GM12892 (cell line): ENCODE results near the gene HIVEP2.

Experiments
- DNase-seq: peaks from one replicate; pipeline ENCODE4 v3.0.0; 2011; ENCODE audit not compliant: insufficient read length
- FAIRE-seq: peaks from 2 replicates; lab custom pipeline; 2011; peaks lifted over from hg19 to GRCh38; lab: Jason Lieb, UNC
- POLR2A ChIP-seq: IDR thresholded peaks from 2 replicates; pipeline ENCODE4 v1.6.1; 2011; ENCODE audit warnings: low read depth, low read length, control low read depth
- POLR2AphosphoS5 ChIP-seq: IDR thresholded peaks from 2 replicates; pipeline ENCODE4 v1.6.1; 2011; ENCODE audit warnings: low read depth, low read length, control low read depth
- TAF1 ChIP-seq: IDR thresholded peaks from 2 replicates; pipeline ENCODE4 v1.6.1; 2011; ENCODE audit warnings: low read depth, mild to moderate bottlenecking, control low read depth, low read length, borderline replicate concordance

HIVEP2 gene

DNA sequence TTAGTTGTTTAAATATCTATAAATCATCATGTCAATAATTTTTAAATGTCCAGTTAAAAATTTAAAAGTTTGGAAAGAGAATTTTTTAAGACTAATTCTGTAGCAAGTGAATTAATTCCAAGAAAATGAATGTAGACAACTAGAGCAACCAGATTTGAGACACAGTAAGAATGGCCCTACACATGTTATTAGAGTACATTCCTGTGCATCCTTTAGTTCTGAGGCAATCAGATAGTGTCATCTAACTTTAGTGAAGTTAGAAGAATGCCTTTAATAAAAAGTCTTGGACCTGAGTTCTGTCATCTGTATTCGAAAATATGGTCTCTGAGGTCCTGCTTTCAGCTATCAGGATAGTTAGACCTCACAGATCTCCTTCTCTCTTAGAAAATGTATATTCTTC lies 63.7 kb downstream of the HIVEP2 start:
- TF ChIP-seq POLR2AphosphoS5 (no peak), POLR2A (no peak), TAF1 (no peak)
- DNase-seq (no peak), FAIRE-seq (no peak)

DNA sequence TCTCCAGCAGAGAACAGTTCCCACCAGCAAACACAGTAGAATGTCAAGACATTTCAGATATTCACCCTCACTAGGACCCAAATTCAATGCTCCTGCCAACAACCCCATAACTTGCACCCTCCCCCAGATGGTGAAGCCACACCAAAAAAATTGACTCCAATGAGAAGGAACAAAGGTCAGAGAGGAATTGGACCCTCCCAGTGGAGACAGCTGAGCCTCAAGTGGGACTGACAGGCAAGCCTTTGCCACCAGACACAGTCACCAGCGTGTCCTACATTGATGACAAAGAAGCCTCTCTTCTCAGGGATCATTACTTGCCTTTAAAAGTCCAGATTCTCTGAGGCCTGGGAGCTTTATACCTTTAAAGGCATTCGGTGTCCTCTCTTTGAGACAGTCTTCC lies 64.8 kb downstream of the HIVEP2 start:
- FAIRE-seq (no peak), DNase-seq (no peak)
- TF ChIP-seq POLR2A (no peak), TAF1 (no peak), POLR2AphosphoS5 (no peak)

DNA sequence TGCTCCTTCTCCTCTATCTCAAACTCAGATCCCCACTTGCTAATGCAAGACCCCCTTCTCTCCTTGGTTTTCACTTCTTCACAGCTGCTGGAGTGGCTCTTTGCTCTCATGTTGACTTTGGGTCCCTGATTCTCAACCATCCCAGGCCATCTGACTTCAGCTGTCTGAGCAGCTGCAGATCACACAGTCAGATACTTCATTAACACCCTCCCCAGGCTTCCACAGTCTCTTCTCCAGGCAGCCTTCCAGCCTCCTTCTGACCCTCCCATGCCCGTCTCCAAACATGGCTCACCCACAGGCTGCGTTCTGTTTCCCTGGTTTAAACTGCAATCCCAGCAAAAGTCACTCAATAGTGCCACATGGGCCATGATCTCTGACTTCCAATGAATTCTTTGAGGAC lies 65.4 kb downstream of the HIVEP2 start:
- FAIRE-seq: no peak
- DNase-seq: no peak
- TF ChIP-seq POLR2AphosphoS5: no peak
- TF ChIP-seq TAF1: no peak
- TF ChIP-seq POLR2A: no peak

DNA sequence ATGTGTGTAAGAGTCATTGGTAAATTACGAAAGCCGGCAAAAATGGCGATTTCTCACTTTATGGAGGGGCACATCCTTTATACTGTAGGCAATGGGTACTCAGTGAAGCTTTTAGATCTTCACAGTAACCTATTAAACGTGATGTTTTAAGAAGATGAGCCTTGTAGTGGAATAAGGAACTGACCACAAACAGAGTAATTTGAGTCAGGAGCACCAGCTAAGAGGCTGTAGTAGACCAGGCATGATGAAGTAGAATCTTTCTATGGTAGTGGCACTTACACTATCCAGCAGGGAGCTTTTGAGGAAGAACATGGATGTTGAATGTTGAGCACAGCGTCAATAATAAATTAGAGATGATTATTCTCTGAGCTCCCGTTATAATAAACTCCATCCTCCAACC lies 65.9 kb downstream of the HIVEP2 start:
- TF ChIP-seq POLR2A (no peak), TAF1 (no peak), POLR2AphosphoS5 (no peak)
- no peak for FAIRE-seq
- DNase-seq: no peak

DNA sequence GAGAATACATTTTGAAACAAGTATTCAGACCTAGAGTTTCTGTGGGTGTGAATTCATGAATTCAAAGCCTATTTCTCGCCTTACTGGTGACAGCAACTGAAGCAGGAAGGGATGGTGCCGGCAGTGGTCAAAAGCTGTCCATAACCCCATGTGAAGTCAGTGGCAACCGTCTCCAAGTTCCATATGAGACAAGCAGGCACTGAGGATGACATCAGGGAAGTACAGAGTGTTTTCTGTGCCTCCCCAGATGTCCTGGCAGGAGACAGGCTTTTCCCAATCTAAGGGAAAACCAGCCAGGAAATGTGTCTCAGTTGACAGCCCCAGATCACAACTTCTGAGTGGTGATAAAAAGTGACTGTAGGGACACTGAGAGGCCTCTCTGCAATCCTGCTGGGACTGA lies 66.6 kb downstream of the HIVEP2 start:
- no peak for FAIRE-seq
- TF ChIP-seq TAF1 (no peak), POLR2A (no peak), POLR2AphosphoS5 (no peak)

DNA sequence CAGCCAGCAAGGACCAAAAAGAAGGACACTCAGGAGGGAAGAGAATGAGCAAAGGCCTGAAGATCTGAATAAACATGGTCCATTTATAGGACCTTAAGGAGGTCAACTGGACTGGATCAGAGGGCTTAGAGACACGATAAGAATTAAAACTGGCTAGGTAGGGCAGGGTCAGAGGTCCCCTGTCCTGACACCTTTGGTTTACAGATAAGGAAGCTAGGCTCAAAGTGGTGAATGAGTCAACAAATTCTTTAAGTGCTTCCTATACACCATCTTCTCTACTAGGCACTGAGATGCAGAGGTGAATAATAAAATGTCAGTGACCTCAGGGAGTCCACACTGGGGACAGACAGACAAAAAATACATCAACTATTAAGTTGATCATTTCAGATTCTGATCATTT lies 70.3 kb downstream of the HIVEP2 start:
- no peak for DNase-seq
- TF ChIP-seq TAF1 (no peak), POLR2A (no peak), POLR2AphosphoS5 (no peak)
- FAIRE-seq: no peak

More for the DNA sequence above, 66.6 kb downstream of the HIVEP2 start:
- DNase-seq: no peak

DNA sequence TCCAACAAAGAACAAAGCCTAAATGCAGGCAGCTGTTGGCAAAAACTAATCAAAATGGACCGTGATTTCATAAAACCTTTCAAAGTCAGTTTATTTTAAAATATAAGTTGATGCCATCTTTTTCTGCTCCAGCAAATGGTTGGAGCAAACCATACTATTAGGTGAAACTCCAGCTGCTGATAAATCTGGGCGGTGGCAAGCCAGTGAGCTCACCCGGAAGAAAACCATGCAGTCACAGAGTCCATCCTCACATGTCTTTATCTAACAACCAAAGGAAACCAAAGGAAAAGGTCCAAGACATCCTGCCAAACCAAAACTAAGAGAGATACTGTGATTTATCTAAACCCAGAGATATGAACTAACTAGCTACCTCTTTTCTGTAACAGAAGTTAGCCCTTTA lies 72.6 kb downstream of the HIVEP2 start:
- no peak for FAIRE-seq
- no peak for DNase-seq
- TF ChIP-seq POLR2AphosphoS5: no peak
- TF ChIP-seq TAF1: no peak
- TF ChIP-seq POLR2A: no peak

DNA sequence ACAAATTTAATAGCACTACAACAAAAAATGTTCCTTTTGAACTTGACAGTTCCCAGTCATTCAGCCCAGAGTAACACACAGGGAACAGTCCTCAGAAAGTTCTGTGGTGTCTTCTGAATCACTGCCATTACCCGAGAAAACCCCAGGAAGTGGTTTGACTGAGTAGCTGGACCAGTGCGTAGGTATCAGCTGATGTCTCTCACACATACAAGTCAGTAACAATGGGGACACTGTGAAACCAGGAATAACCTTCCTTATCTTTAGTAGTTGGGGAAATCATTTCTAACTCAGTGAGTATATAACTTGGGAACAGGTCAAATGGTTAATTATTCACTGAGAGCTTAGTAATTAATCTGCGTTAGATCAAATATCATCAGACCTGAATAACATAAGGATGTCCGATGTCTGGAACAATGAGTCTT lies 73.1 kb downstream of the HIVEP2 start:
- TF ChIP-seq POLR2AphosphoS5: no peak
- TF ChIP-seq TAF1: no peak
- peak; percentile 87 for FAIRE-seq
- DNase-seq: no peak

DNA sequence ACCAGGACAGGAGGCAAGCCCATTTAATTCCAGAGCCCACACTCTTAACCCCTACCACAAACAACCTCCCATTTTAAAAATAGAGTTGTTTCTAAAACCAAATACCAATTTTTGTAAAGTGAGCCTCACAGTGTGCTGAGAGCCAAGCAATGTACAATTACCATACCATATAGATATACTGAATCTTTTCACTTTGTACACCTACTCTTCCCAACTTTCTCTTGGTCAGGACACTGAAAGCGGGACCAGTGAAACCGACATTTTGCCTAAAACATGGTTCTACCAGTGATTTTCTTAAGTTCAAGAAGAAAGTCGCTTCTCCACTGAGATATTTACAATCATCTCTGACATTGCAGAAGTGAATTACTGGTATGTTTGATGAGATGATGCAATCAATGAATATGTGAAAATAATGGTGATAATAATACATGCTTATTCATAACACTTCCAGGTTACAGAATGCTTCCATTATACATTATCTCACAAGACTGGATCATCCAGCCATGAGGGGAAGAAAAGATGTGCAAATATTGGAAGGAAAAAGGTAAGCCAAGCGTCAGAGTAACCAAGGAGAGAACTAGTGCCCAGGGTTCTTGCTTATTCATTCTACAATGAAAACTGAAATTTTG lies 74.1 kb downstream of the HIVEP2 start:
- FAIRE-seq (no peak), DNase-seq (no peak)
- no peak for TF ChIP-seq POLR2AphosphoS5
- TF ChIP-seq TAF1: no peak
- TF ChIP-seq POLR2A: no peak

DNA sequence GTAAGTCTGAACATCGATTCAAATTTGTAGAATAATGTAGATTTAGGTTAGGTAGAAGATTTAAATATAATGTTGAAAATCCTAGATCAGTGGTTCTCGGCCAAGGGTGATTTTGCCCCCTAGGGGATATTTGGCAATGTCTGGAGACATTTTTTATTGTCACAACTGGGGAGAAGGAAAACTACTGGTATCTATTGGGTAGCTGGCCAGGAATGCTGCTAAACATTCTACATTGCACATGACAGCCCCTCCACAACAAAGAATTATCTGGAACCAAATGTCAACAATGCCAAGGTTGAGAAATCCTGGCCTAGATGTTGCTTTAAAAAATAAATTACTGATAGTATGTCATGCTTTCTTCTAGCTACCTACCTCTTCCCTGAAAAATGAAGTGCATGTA lies 76.1 kb downstream of the HIVEP2 start:
- TF ChIP-seq POLR2A (no peak), POLR2AphosphoS5 (no peak), TAF1 (no peak)
- DNase-seq: no peak
- FAIRE-seq: no peak

DNA sequence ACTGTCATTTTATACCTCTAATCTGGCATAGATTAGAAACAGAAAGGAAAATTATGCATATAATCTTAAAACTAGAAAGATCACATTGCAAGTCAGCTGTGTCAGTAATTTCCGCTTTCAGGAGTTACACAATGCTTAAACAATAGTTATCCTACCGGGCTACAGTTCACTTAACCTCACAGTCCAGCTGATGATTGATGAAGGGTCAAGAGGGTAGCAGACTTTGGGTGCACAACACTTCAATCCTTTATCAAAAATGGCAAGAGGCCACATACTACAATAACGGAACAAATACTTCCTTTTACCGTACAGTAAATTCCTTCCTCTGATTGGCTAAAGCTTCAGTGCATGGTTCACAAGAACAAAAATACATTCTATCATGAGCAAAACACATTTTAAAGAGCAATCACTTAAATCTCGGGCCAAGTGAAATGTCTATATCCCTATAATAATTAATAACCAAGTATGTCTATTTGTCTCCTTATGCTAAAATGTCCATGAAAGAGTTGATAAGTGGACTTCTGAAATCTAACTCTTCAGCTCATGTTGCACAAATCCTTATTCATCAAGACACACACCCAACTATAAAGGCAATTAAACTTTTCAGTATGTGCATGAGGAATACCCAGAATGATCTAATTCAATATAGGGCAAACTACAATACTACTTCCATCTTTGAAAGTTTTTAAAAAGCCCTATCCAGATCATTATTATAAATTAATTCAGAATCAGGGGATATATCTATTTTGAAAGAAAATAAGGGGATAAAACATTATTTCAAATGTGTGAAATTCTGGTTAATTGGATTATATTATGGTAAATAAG lies 76.8 kb downstream of the HIVEP2 start:
- FAIRE-seq (peak; percentile 46), DNase-seq (no peak)
- no peak for TF ChIP-seq TAF1
- TF ChIP-seq POLR2A: no peak
- TF ChIP-seq POLR2AphosphoS5: no peak

DNA sequence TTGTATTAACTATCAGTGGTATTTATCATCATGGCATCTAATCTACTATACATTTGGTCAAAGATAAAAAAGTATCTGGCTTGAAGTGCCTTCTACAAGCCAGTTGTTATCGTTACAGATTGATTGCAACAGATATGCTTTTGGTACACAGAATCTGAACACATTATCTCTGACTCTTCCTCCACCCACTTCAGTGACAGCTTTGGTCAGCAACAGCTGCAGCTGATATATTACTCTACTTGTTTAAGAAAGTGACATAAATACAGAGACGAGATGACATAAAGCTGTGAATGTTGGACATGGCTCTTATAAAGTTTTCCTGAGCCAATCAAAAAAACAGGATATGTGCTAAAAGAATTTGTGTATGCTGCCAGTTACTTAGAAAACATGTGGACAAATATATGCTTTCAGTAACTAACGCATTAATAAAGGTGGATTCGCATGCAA lies 77.6 kb downstream of the HIVEP2 start:
- DNase-seq (no peak), FAIRE-seq (no peak)
- no peak for TF ChIP-seq POLR2A
- TF ChIP-seq POLR2AphosphoS5: no peak
- no peak for TF ChIP-seq TAF1
